ENCODE results near the gene ADAM10. TPM values are rescaled to one million over a fixed set of nuclear protein-coding genes. Genes with fewer than 3 reads are reported as not detected.

The ADAM10 gene
- total and polyA plus RNA-seq, 4 donors = 11.6 to 115 (median 57.5) TPM

DNA sequence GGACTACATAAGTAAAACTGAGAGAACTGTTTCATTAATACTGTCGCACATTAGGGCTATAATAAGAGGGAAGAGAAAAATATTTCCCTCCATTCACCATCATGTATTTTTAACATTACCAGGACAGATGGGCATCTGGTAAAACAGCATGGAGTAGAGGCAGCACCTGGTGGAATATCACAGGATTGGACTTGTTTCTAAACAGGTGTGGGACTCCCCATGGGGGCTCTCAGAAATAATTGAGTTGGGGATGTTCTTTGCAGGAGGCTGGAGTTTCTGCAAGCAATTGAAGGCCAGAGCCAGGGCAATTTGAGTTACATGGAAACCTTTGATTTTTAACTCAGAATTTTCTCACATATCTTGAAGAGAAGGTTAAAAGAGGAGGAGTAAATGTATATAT is 13.2 kb upstream of the ADAM10 start:
- Histone ChIP-seq H3K27me3 (ENCODE audit: control insufficient read depth in 1 of 2, insufficient read depth in 2 of 2, low read length in 1 of 2) (no peaks in the 10 kb centered on the region), H3K4me1 (ENCODE audit: control insufficient read depth in 1 of 2, insufficient read depth in 2 of 2, low read length in 2 of 2) (no peaks in the 10 kb centered on the region), H3K4me3 (ENCODE audit: low read length in 2 of 2) (no peak overlapping the region), H3K9me3 (ENCODE audit: control insufficient read depth, low read length) (no peaks in the 10 kb centered on the region), H3K36me3 (ENCODE audit: control insufficient read depth in 1 of 2, insufficient read depth in 2 of 2, low read length in 1 of 2) (no peaks in the 10 kb centered on the region), H3K27ac (ENCODE audit: low read depth in 1 of 2, low read length in 2 of 2) (no peak overlapping the region)
- ATAC-seq (ENCODE audit: low FRiP score) (no peak), DNase-seq (no peak)
- intact Hi-C loops (cut with DNase I) = loop anchor here in 1 of 2 donors (5.0 kb wide), 1 partner anchor 490 kb away; no protein-coding TSS in a partner anchor
- WGBS, 2 donors = 90 to 96% methylated on average over 1 of the region's 1 CpG

DNA sequence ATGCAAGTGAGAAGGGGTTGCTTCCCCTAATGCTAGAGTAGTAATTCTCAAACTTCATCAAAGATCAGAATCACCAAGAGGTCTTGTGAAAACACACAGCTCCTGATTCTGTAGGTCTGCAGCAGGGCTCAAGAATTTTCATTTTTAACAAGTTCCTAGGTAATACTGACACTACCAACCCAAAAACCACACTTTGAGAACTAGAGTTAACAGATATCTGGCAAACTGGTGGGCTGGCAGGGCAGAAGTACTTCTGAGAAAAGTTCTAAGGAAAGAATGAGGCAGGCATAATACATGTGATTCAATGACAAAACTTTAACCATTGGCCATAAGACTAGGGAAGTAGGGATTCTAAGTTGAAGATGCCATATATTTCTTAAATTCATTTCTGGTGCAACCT is 12.8 kb upstream of the ADAM10 start:
- no peaks in the 10 kb centered on the region for H3K27me3 ChIP-seq (ENCODE audit: control insufficient read depth in 1 of 2, insufficient read depth in 2 of 2, low read length in 1 of 2)
- no peak for DNase-seq
- intact Hi-C loops (cut with DNase I) = loop anchor here in 1 of 2 donors (5.0 kb wide), 1 partner anchor 490 kb away; no protein-coding TSS in a partner anchor
- H3K27ac ChIP-seq (ENCODE audit: low read depth in 1 of 2, low read length in 2 of 2) = no peak overlapping the region
- no peaks in the 10 kb centered on the region for H3K4me1 ChIP-seq (ENCODE audit: control insufficient read depth in 1 of 2, insufficient read depth in 2 of 2, low read length in 2 of 2)
- no peaks in the 10 kb centered on the region for H3K9me3 ChIP-seq (ENCODE audit: control insufficient read depth, low read length)
- no peak for ATAC-seq (ENCODE audit: low FRiP score)
- H3K36me3 ChIP-seq (ENCODE audit: control insufficient read depth in 1 of 2, insufficient read depth in 2 of 2, low read length in 1 of 2) = no peaks in the 10 kb centered on the region
- no peak overlapping the region for H3K4me3 ChIP-seq (ENCODE audit: low read length in 2 of 2)

DNA sequence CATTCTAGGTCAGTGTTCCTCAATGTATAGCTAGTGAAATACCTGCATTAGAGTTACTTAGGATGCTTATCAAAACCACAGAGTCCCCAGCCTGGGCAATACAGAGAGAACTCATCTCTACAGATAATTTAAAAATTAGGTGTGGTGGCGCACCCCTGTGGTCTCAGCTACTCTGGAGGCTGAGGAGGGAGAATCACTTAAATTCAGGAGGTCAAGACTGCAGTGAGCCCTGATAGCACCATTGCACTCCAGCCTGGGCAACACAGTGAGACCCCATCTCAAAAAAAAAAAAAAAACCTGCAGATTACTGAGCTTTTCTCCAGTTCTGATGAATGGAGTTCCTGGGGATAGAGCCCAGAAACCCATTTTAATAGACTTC is 11.5 kb upstream of the ADAM10 start:
- Histone ChIP-seq H3K27me3 (ENCODE audit: control insufficient read depth in 1 of 2, insufficient read depth in 2 of 2, low read length in 1 of 2) (no peaks in the 10 kb centered on the region), H3K36me3 (ENCODE audit: control insufficient read depth in 1 of 2, insufficient read depth in 2 of 2, low read length in 1 of 2) (no peaks in the 10 kb centered on the region), H3K27ac (ENCODE audit: low read depth in 1 of 2, low read length in 2 of 2) (no peak overlapping the region), H3K9me3 (ENCODE audit: control insufficient read depth, low read length) (no peaks in the 10 kb centered on the region), H3K4me1 (ENCODE audit: control insufficient read depth in 1 of 2, insufficient read depth in 2 of 2, low read length in 2 of 2) (no peaks in the 10 kb centered on the region), H3K4me3 (ENCODE audit: low read length in 2 of 2) (no peak overlapping the region)
- ATAC-seq (ENCODE audit: low FRiP score) = no peak
- intact Hi-C loops (cut with DNase I) = loop anchor here in 1 of 2 donors (5.0 kb wide), 1 partner anchor 489 kb away; no protein-coding TSS in a partner anchor
- no peak for DNase-seq
- WGBS, 2 donors = 100% methylated on average over 1 of the region's 1 CpG

DNA sequence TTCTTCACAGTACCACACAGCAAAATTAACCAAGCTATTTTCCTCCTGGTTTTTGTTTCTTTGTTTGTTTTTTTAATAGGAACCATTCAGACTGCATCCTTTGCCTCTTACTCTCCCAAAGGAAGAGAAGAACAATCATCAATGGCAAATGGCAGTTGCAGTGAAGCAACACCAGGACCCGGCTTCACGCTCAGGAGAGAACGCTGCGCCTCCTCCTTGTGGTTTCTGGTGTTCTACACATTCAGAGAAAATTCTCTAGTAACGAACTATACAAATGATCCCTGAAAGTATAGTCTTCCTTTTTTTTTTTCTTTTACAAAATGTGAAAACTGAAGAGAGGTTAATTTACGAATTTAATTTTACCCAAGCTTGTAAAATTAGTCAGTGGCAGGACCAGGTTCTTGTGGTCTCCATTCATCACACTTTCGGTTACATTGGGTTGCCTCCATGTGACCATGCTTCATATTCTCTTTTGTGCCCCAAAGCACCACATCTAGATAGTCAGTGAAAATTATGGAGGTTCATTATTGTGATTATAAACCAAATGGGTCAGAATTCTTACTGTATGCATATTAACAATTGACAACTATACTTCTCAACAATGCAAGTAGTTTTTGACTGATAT is 11.0 kb upstream of the ADAM10 start:
- WGBS, 2 donors = 86 to 87% methylated on average over 7 of the region's 7 CpGs
- Histone ChIP-seq H3K27me3 (ENCODE audit: control insufficient read depth in 1 of 2, insufficient read depth in 2 of 2, low read length in 1 of 2) (no peaks in the 10 kb centered on the region), H3K27ac (ENCODE audit: low read depth in 1 of 2, low read length in 2 of 2) (no peak overlapping the region), H3K4me1 (ENCODE audit: control insufficient read depth in 1 of 2, insufficient read depth in 2 of 2, low read length in 2 of 2) (no peaks in the 10 kb centered on the region), H3K36me3 (ENCODE audit: control insufficient read depth in 1 of 2, insufficient read depth in 2 of 2, low read length in 1 of 2) (no peaks in the 10 kb centered on the region), H3K4me3 (ENCODE audit: low read length in 2 of 2) (no peak overlapping the region), H3K9me3 (ENCODE audit: control insufficient read depth, low read length) (no peaks in the 10 kb centered on the region)
- ATAC-seq (ENCODE audit: low FRiP score) (no peak), DNase-seq (no peak)
- intact Hi-C loops (cut with DNase I) = loop anchor here in 1 of 2 donors (5.0 kb wide), 1 partner anchor 488 kb away; no protein-coding TSS in a partner anchor

DNA sequence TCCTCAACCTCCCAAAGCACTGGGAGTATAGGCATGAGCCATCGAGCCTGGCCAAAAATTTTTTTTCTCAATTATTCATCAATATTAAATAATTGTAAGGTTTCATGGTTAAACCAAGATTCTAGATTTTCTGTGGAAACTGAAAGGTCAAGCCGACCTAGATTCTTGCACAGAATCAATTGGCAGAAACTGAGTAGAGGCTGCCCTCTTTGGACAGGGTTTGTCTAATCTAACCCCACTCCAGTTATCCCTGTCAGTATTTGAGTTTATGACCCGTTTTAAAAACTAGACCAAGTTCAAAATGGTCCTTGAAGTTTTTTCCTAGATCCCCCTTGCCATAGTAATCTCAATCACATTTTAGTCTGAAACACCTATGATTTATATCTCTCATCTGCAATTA is 8.6 kb upstream of the ADAM10 start:
- ATAC-seq (ENCODE audit: low FRiP score) (no peak), DNase-seq (no peak)
- Histone ChIP-seq H3K4me1 (ENCODE audit: control insufficient read depth in 1 of 2, insufficient read depth in 2 of 2, low read length in 2 of 2) (no peaks in the 10 kb centered on the region), H3K36me3 (ENCODE audit: control insufficient read depth in 1 of 2, insufficient read depth in 2 of 2, low read length in 1 of 2) (no peaks in the 10 kb centered on the region), H3K27ac (ENCODE audit: low read depth in 1 of 2, low read length in 2 of 2) (no peak overlapping the region), H3K9me3 (ENCODE audit: control insufficient read depth, low read length) (no peaks in the 10 kb centered on the region), H3K27me3 (ENCODE audit: control insufficient read depth in 1 of 2, insufficient read depth in 2 of 2, low read length in 1 of 2) (no peaks in the 10 kb centered on the region), H3K4me3 (ENCODE audit: low read length in 2 of 2) (no peak overlapping the region)
- intact Hi-C loops (cut with DNase I) = loop anchor here (5.0 kb wide), 1 partner anchor 531 kb away; no protein-coding TSS in a partner anchor
- WGBS, 2 donors = 39 to 50% methylated on average over 3 of the region's 3 CpGs

DNA sequence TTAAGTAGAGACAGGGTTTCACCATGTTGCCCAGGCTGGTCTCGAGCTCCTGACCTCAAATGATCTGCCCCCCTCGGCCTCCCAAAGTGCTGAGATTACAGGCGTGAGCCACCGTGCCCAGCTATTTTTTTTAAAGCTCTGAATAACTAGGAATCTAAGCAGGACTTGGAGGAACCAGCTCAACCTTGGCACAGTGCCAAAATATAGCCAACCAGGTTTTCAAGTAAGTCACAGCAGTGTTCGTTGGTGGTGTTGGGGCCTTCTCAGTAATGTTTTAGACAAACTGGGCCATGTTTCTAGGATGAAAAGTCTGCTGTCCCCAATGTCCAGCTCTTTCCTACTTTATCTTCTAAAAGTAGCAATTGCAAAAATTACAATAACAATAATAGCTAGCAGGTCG is 6.4 kb upstream of the ADAM10 start:
- Histone ChIP-seq H3K4me1 (ENCODE audit: control insufficient read depth in 1 of 2, insufficient read depth in 2 of 2, low read length in 2 of 2) (no peaks in the 10 kb centered on the region), H3K9me3 (ENCODE audit: control insufficient read depth, low read length) (no peaks in the 10 kb centered on the region), H3K27ac (ENCODE audit: low read depth in 1 of 2, low read length in 2 of 2) (no peak overlapping the region), H3K36me3 (ENCODE audit: control insufficient read depth in 1 of 2, insufficient read depth in 2 of 2, low read length in 1 of 2) (no peaks in the 10 kb centered on the region), H3K27me3 (ENCODE audit: control insufficient read depth in 1 of 2, insufficient read depth in 2 of 2, low read length in 1 of 2) (no peaks in the 10 kb centered on the region), H3K4me3 (ENCODE audit: low read length in 2 of 2) (no peak overlapping the region)
- intact Hi-C loops (cut with DNase I) = loop anchor here (5.0 kb wide), 1 partner anchor 529 kb away; no protein-coding TSS in a partner anchor
- DNase-seq (no peak), ATAC-seq (ENCODE audit: low FRiP score) (no peak)
- 42 to 48% methylated on average over 6 of the region's 6 CpGs for WGBS, 2 donors

DNA sequence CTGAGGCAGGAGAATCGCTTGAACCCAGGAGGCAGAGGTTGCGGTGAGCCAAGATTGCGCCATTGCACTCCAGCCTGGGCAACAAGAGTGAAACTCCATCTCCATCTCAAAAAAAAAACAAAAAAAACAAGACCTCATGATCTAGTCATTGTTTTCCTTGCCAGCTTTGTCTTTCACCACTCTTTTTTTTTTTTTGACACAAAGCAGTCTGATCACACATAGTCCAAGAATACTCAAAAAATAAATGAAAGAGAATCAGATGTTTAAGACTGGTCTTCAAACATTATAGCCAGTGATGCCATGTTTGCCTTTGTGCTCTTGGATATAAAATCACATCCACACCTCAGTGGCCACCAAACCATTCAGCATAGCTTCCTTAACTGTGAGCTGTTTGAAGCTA is 5.8 kb upstream of the ADAM10 start:
- Histone ChIP-seq H3K9me3 (ENCODE audit: control insufficient read depth, low read length) (no peaks in the 10 kb centered on the region), H3K4me1 (ENCODE audit: control insufficient read depth in 1 of 2, insufficient read depth in 2 of 2, low read length in 2 of 2) (no peaks in the 10 kb centered on the region), H3K27me3 (ENCODE audit: control insufficient read depth in 1 of 2, insufficient read depth in 2 of 2, low read length in 1 of 2) (no peaks in the 10 kb centered on the region), H3K4me3 (ENCODE audit: low read length in 2 of 2) (no peak overlapping the region), H3K36me3 (ENCODE audit: control insufficient read depth in 1 of 2, insufficient read depth in 2 of 2, low read length in 1 of 2) (no peaks in the 10 kb centered on the region), H3K27ac (ENCODE audit: low read depth in 1 of 2, low read length in 2 of 2) (no peak overlapping the region)
- DNase-seq = no peak
- WGBS, 2 donors = 94 to 95% methylated on average over 3 of the region's 3 CpGs
- ATAC-seq (ENCODE audit: low FRiP score) = no peak
- intact Hi-C loops (cut with DNase I) = loop anchor here (5.0 kb wide), 1 partner anchor 528 kb away; no protein-coding TSS in a partner anchor

DNA sequence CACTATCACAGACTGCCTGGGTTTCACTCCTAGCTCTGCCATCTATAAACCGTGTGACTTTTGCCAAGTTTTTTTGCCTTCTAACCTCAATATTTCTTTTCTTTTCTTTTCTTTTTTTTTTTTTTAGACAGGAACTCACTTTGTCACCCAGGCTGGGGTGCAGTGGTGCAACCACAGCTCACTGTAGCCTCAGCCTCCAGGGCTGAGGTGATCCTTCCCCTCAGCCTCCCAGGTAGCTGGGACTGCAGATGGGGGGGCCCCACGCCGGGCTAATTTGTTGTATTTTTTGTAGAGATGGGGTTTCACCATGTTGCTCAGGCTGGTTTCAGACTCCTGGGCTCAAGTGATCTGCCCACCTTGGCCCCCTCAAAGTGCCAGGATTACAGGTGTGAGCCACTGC is 3.2 kb upstream of the ADAM10 start:
- H3K9me3 ChIP-seq (ENCODE audit: control insufficient read depth, low read length) = no peaks in the 10 kb centered on the region
- no peak for ATAC-seq (ENCODE audit: low FRiP score)
- intact Hi-C loops (cut with DNase I) = no loop called here

DNA sequence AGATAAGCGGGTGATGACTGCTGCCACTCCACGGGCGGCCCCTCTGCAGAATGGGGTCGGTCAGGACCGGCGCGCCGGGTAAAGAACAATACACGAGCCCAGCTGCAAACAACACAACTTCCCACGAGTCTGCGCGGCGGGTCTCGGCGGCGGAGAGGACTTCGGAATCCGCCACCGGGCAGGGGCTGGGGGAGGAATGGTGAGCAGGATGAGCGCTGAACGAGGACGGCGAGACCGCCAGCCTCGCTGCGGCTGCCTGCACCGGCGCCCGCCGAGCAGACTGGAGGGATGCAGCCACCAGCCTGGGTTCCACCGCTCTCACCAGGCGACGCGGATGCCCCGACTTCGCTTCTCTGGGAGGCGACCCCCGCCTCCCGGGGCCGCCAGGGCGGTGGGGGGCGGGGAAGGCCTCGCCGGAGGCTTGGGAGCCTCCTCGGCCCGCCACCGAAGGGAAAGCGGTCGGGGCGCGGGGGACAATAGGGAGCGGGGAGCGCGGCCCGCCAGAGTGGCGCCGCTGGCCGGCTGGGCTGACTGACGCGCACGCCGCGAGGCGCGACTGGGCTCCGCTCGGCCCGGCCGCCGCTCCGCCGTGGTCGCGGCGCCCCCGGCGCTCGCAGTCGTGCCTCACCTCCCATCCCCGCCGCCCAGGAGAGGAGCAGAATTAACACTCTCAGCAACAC is 515 bp downstream of the ADAM10 start:
- intact Hi-C loops (cut with DNase I) = loop anchor here (1.0 to 10.0 kb wide), 3 partner anchors 22 to 417 kb away; partner anchors contain the start of gene MINDY2 (in 1 of the 2)

More for the DNA sequence above, 3.2 kb upstream of the ADAM10 start:
- no peak overlapping the region for H3K4me3 ChIP-seq (ENCODE audit: low read length in 2 of 2)
- H3K27me3 ChIP-seq (ENCODE audit: control insufficient read depth in 1 of 2, insufficient read depth in 2 of 2, low read length in 1 of 2) = no peaks in the 10 kb centered on the region
- no peak for DNase-seq
- no peak overlapping the region for H3K27ac ChIP-seq (ENCODE audit: low read depth in 1 of 2, low read length in 2 of 2)
- no peaks in the 10 kb centered on the region for H3K36me3 ChIP-seq (ENCODE audit: control insufficient read depth in 1 of 2, insufficient read depth in 2 of 2, low read length in 1 of 2)
- 69 to 71% methylated on average over 3 of the region's 3 CpGs for WGBS, 2 donors
- no peaks in the 10 kb centered on the region for H3K4me1 ChIP-seq (ENCODE audit: control insufficient read depth in 1 of 2, insufficient read depth in 2 of 2, low read length in 2 of 2)

More for the DNA sequence above, 515 bp downstream of the ADAM10 start:
- WGBS, 2 donors = 0% methylated on average over 44 to 81 of the region's 81 CpGs
- DNase-seq = peak; percentile 64 to 86
- Histone ChIP-seq H3K36me3 (ENCODE audit: control insufficient read depth in 1 of 2, insufficient read depth in 2 of 2, low read length in 1 of 2) (no peaks in the 10 kb centered on the region), H3K4me1 (ENCODE audit: control insufficient read depth in 1 of 2, insufficient read depth in 2 of 2, low read length in 2 of 2) (no peaks in the 10 kb centered on the region), H3K27ac (ENCODE audit: low read depth in 1 of 2, low read length in 2 of 2) (peak overlapping the region; percentile 6 to 97), H3K27me3 (ENCODE audit: control insufficient read depth in 1 of 2, insufficient read depth in 2 of 2, low read length in 1 of 2) (no peaks in the 10 kb centered on the region), H3K9me3 (ENCODE audit: control insufficient read depth, low read length) (no peaks in the 10 kb centered on the region), H3K4me3 (ENCODE audit: low read length in 2 of 2) (peak overlapping the region; percentile 67 to 95)
- peak; percentile 52 for ATAC-seq (ENCODE audit: low FRiP score)

Data from aorta (tissue), 5 donors.